Measurements from ENCODE around the gene ST3GAL3. TPM values are rescaled to one million over a fixed set of nuclear protein-coding genes. Genes with fewer than 3 reads are reported as not detected.

ST3GAL3 gene
- polyA plus RNA-seq, 2 of the 4 experiments (the other 2 are of a cell fraction): 2.5 to 4.0 TPM

DNA sequence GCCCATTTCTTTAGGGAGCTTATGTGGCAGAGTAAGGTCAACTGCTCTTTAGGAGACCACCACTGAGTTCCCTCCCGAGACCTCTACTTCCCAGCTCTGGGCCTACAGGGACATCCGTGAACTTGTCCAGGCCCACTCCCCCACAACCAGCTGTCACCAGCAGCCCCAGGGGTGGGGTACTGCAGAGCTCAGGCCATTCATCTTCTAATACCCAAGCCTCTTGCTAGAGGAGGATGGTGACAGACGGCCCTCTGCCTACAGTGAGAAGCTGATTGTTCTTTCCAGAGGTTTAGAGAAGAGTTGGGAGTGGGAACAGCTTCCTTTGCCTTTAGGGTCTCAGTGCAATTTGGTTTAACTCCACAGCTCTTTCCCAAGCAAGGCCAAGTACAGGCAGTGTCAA, 193.1 kb downstream of the ST3GAL3 start:
- no peaks in the 10 kb centered on the region for H3K4me1 ChIP-seq
- H3K9me3 ChIP-seq: no peaks in the 10 kb centered on the region
- ChIA-PET POLR2A (no interaction called here), CTCF (interaction anchor here (1.5 to 2.1 kb wide), 3 partner anchors 13 to 137 kb away, joined by 4 to 6 read pairs (median 4); no protein-coding TSS in a partner anchor)
- WGBS (ENCODE audit: missing lambda C conversion rate): 80% methylated on average over 1 of the region's 3 CpGs
- no peak overlapping the region for H3K4me3 ChIP-seq
- FAIRE-seq: no peak
- H3K4me2 ChIP-seq: no peak overlapping the region
- H3K27ac ChIP-seq: no peak overlapping the region
- DNase-seq (ENCODE audit: low read depth in 1 of 2, low spot score in 1 of 2): no peak
- TF ChIP-seq, protein P1, sequence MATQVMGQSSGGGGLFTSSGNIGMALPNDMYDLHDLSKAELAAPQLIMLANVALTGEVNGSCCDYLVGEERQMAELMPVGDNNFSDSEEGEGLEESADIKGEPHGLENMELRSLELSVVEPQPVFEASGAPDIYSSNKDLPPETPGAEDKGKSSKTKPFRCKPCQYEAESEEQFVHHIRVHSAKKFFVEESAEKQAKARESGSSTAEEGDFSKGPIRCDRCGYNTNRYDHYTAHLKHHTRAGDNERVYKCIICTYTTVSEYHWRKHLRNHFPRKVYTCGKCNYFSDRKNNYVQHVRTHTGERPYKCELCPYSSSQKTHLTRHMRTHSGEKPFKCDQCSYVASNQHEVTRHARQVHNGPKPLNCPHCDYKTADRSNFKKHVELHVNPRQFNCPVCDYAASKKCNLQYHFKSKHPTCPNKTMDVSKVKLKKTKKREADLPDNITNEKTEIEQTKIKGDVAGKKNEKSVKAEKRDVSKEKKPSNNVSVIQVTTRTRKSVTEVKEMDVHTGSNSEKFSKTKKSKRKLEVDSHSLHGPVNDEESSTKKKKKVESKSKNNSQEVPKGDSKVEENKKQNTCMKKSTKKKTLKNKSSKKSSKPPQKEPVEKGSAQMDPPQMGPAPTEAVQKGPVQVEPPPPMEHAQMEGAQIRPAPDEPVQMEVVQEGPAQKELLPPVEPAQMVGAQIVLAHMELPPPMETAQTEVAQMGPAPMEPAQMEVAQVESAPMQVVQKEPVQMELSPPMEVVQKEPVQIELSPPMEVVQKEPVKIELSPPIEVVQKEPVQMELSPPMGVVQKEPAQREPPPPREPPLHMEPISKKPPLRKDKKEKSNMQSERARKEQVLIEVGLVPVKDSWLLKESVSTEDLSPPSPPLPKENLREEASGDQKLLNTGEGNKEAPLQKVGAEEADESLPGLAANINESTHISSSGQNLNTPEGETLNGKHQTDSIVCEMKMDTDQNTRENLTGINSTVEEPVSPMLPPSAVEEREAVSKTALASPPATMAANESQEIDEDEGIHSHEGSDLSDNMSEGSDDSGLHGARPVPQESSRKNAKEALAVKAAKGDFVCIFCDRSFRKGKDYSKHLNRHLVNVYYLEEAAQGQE (IDR thresholded peaks at IDR 0.05): no peak
- TF ChIP-seq PHF8 (IDR thresholded peaks at IDR 0.05; ENCODE audit: borderline replicate concordance, low read depth) (no peak), RNF2 (IDR thresholded peaks at IDR 0.05; ENCODE audit: borderline replicate concordance, low read depth) (no peak), CBX8 (IDR thresholded peaks at IDR 0.05) (no peak), HDAC2 (IDR thresholded peaks at IDR 0.05) (no peak), FOSB (CRISPR knock-in tag; IDR thresholded peaks at IDR 0.05) (no peak), ZNF302 (CRISPR knock-in tag; IDR thresholded peaks at IDR 0.05) (no peak), NR3C1 (IDR thresholded peaks at IDR 0.05) (no peak), CEBPB (IDR thresholded peaks at IDR 0.05) (no peak), NFE2L2 (conservative IDR thresholded peaks at IDR 0.05; ENCODE audit: low read length) (no peak), HOXB13 (CRISPR knock-in tag; IDR thresholded peaks at IDR 0.05; ENCODE audit: low read depth) (no peak), SREBF2 (IDR thresholded peaks at IDR 0.05) (no peak), MAX (IDR thresholded peaks at IDR 0.05) (no peak), POLR2AphosphoS2 (conservative IDR thresholded peaks at IDR 0.05; ENCODE audit: low read length) (no peak), HOXA7 (CRISPR knock-in tag; IDR thresholded peaks at IDR 0.05) (no peak), JUNB (IDR thresholded peaks at IDR 0.05) (no peak)
- TF ChIP-seq, protein P2, sequence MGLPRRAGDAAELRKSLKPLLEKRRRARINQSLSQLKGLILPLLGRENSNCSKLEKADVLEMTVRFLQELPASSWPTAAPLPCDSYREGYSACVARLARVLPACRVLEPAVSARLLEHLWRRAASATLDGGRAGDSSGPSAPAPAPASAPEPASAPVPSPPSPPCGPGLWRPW (IDR thresholded peaks at IDR 0.05): no peak
- TF ChIP-seq, protein P3, sequence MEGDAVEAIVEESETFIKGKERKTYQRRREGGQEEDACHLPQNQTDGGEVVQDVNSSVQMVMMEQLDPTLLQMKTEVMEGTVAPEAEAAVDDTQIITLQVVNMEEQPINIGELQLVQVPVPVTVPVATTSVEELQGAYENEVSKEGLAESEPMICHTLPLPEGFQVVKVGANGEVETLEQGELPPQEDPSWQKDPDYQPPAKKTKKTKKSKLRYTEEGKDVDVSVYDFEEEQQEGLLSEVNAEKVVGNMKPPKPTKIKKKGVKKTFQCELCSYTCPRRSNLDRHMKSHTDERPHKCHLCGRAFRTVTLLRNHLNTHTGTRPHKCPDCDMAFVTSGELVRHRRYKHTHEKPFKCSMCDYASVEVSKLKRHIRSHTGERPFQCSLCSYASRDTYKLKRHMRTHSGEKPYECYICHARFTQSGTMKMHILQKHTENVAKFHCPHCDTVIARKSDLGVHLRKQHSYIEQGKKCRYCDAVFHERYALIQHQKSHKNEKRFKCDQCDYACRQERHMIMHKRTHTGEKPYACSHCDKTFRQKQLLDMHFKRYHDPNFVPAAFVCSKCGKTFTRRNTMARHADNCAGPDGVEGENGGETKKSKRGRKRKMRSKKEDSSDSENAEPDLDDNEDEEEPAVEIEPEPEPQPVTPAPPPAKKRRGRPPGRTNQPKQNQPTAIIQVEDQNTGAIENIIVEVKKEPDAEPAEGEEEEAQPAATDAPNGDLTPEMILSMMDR (IDR thresholded peaks at IDR 0.05): no peak
- ATAC-seq: no peak

- Histone ChIP-seq H3K9me3 (no peaks in the 10 kb centered on the region), H3K4me2 (no peak overlapping the region), H3K4me3 (no peak overlapping the region), H3K27ac (no peak overlapping the region), H3K4me1 (no peaks in the 10 kb centered on the region)
- no peak for FAIRE-seq
- DNase-seq (ENCODE audit: low read depth in 1 of 2, low spot score in 1 of 2): no peak
- ChIA-PET CTCF (interaction anchor here (1.5 kb wide), 1 partner anchor 138 kb away, joined by 4 read pairs; no protein-coding TSS in a partner anchor), POLR2A (no interaction called here)
- 65% methylated on average over 5 of the region's 7 CpGs for WGBS (ENCODE audit: missing lambda C conversion rate)
- ATAC-seq: no peak
- no peak for TF ChIP-seq EP300 (IDR thresholded peaks at IDR 0.05)
- TF ChIP-seq FOSL2 (IDR thresholded peaks at IDR 0.05): no peak
- TF ChIP-seq FOSL2 (CRISPR knock-in tag; IDR thresholded peaks at IDR 0.05): no peak
- no peak for TF ChIP-seq ZFP36 (IDR thresholded peaks at IDR 0.05; ENCODE audit: borderline replicate concordance, partially characterized antibody)
- TF ChIP-seq RARB (CRISPR knock-in tag; IDR thresholded peaks at IDR 0.05): no peak
- no peak for TF ChIP-seq HOXB13 (CRISPR knock-in tag; IDR thresholded peaks at IDR 0.05; ENCODE audit: low read depth)
- TF ChIP-seq, protein P1 (IDR thresholded peaks at IDR 0.05): no peak
- TF ChIP-seq JUN (IDR thresholded peaks at IDR 0.05): no peak
- TF ChIP-seq HOXB5 (CRISPR knock-in tag; IDR thresholded peaks at IDR 0.05): no peak
- TF ChIP-seq HEYL (CRISPR knock-in tag; IDR thresholded peaks at IDR 0.05): no peak
- TF ChIP-seq RAD21 (conservative IDR thresholded peaks at IDR 0.05 in 1 of 2, IDR thresholded peaks at IDR 0.05 in 1 of 2): no peak
- no peak for TF ChIP-seq EHF (CRISPR knock-in tag; IDR thresholded peaks at IDR 0.05)
- no peak for TF ChIP-seq GATA3 (IDR thresholded peaks at IDR 0.05; ENCODE audit: borderline replicate concordance)
- no peak for TF ChIP-seq ZNF302 (CRISPR knock-in tag; IDR thresholded peaks at IDR 0.05)
- TF ChIP-seq TP53 (CRISPR knock-in tag; IDR thresholded peaks at IDR 0.05): no peak
Measured at GRCh38 chr1:43901196-43901961, 194.0 kb downstream of the ST3GAL3 start.
